NCI-H2029 treated with DMSO at 0.1 percent for 48 hours (cell line): ENCODE measurements around the gene ZP2.
A peak's percentile ranks its signal among the peaks of the same experiment; 100 is the strongest.
"Not testable (repeated sequence)": the region's sequence is repeated elsewhere in the genome, so short reads cannot be mapped to it uniquely, and the experiment has no call there.

ENCODE experiments used
- DNase-seq: peaks from one replicate; lab custom pipeline; 2025; lab: John Stamatoyannopoulos, UW

The ZP2 gene

DNA sequence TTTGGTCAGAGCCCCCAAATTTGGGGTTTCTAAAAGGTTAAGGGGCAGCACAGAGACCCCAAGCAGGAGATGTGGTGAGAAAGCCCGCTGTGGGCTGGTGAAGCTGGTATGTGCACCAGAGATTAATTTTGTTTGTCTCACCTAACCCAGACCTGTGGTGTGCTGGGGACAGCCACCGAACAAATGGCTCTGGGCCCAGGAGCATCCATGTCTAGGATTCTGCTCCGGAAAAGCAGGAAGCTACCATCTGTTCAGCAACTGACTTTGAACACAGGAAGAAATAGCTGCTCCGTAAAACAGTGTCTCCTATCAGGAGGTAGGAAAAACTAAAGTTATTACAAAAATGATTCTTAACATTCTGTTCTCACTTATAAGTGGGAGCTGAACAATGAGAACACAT, 2.7 kb upstream of the ZP2 start:
- no peak for DNase-seq

DNA sequence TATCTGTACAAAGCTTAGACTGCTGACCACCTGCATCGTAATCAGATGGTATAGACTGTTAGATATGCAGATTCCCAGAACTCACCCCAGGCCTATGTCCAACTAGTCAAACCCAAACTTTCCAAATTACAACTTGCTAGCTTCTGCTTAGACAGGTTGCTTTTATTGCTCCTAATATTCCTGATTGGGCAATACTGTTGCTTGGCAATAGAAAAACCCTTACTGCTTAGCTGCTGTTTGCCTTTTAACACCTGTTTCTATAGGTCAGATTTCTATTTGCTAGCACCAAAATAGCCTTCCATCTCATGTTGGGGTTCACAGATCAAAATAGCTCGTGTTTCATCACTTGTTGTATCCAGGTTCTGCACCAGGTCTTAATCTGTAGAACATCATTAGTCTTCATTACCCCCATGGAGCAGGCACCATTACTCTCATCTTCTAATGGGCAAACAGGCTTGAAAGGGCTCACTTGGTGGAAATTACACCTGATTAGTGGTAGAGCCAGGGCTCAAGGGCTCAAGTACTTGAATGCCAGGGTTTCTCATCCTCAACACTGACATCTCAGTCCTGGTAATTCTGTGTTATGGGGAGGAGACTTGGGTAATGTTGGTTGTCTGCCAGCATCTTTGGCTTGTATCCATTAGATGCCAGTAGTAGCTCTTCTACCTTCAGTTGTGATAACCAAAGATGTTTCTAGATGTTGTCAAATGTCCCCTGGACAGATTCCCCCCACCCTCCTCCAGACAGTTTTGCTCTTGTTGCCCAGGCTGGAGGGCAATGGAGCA, 2.7 kb downstream of the ZP2 start:
- DNase-seq = peak; percentile 49

DNA sequence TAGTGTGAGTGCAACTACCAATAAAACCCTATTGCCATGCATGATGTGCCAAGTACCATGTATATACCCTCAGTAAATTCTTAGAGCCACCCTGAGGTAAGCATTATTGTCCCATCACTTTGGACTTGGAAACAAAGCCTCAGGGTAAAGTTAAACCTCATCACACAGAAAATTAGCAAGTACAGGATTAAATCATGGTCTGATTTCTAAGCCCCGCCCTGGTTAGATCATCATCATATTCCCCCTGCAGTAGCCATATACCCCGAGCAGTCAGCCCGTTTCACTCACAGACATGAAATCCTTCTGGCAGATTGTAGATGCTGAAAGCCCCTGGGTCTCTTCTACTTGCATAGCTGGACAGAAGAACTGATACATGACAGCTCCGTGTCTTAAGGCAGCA, 4.8 kb downstream of the ZP2 start:
- no peak for DNase-seq

DNA sequence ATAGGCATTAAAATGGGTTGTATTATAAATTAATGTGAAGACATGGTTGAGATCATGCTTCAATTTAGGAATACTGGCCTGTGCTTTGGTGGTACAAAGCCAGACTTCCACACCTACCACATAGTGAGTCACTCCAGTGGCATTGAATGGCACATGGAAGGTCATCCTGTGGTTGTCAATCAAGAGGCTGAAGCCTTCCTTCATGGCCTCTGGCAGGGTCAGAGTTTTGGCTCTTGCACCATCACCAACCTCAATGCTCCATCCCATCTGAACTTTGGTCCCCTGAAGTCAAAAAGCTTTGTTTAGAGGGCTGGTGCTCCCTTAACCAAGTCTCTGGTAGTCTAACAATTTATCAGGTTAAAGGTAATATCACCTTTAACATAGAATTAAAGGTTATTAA, 6.1 kb downstream of the ZP2 start:
- no peak for DNase-seq

DNA sequence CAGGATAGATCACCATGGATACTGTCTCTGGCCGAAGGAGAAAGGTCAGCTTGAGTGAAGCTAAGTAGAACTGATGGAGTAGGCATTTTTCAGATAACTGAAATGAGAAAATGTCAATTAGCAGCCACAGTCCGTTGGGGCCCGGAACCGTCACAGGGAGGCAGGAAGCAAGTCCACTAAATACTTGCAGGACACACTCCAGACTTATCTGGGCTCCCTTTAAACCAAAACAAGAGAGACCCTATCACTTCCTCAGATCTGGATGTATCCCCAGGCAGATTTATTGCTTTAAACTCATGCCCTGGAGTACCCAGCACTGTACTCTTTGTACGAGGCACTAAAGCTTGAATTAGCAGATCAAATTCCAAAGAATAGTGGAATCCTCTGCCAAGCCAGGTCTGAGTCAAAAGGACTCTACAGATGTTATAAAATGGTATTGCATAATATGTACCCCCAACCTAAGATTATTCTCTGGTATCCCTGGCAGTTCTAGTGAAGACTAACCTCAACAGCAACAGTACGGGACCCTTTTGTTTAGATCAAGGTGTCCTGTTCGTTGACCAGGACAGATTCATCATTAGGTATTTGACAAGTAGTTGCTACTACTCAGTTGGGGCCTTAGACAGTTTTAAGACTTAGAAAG, 8.1 kb downstream of the ZP2 start:
- no peak for DNase-seq

DNA sequence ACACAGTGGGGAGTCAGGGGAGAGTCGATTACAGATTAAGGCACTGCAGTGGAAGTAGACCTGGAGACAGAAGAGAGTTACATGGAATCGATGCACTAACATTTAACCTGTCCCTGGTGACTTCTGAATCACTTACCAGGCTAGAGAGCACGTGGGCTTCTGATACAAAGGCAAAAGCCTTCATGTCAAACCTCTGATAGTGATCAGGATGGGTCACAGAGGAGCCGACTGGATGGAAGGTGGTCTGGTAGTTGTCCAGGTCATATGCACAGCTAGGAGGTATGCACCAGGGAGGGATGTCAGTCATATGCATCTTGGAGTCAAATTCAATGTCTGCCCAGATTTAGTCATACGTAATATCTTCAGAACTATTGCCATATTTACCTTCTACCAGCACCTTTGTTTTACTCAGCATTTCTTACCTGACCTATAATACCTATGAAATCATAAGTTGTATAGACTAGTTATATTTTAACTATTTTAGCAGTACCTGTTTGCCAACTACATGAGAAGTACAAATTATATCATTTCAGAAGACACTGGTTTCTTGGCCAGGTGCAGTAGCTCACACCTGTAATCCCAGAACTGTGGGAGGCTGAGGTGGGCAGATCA, 11.7 kb downstream of the ZP2 start:
- DNase-seq = no peak

DNA sequence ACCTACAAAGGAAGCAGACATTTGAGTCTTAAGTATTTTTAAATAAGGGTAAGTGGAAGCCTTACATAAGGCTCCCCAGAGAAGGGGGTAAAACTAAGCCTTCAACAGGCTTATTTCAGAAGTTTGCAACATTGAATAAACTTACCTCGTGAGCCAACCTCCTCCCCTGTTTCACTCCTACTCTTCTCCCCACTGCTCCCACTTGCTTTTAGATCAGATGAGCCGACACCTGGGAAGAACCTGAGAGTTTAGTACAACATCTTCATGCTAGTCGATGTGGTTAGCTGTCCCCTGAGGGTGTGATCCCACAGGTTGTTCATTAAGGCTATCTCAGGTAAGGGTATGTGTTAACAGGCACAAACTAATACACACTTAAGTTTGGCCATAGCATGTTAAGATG, 13.8 kb downstream of the ZP2 start:
- DNase-seq = no peak

DNA sequence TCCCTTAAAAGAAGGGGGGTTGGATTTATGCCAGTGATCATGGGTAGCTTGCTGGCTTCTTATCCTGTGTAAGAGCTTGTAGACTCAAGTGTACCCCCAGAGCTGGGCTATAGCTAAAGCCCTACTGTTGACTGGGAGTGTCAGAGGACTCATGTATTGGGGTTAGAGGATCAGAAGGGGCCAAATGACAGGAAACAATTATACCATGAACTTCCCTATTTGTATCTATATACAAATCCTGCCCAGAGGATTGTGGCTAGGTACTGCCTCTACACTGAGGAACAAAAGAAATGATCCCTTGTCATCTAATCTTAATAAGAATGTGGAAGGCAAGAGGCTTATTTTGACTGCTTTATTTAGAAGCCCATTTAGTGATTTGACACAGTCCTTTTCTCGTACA, 14.3 kb downstream of the ZP2 start:
- DNase-seq = no peak

DNA sequence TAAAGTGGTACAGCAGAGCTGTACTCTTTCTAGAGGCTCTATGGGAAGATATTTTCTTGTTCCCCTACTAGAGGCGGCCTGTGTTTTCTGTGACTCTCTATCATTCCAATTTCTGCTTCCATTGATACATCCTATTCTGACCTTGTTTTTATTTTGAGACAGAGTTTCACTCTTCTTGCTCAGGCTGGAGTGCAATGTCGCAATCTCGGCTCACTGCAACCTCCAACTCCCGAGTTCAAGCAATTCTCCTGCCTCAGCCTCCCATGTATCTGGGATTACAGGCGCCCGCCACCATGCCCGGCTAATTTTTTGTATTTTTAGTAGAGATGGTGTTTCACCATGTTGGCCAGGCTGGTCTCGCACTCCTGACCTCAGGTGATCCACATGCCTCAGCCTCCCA, 16.0 kb downstream of the ZP2 start:
- not testable (repeated sequence) for DNase-seq

DNA sequence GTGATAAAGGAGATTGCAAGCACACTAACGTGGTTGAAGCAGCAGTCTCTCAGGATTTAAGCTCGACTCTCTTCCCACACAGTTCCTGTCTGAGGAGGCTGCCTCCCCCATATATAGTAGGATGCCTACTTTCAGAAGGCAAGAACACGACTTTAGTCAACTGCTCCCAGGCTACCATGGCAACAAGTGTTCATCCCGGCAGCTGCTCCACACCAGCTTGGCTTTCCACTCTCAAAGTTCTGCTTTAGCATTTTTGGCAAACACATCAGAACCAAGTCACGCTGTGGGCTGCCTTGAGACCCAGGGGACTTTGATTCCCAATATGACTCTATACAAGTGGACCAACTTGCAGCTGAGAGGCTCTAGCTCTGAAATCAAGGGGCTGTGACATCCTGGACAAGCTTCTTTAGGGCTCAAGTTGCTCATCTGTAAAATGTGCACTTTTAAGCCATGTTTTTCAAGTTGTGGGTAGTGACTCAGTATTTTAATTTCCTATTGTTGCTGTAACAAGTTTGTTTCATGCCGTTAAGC, 16.5 kb downstream of the ZP2 start:
- DNase-seq = no peak

DNA sequence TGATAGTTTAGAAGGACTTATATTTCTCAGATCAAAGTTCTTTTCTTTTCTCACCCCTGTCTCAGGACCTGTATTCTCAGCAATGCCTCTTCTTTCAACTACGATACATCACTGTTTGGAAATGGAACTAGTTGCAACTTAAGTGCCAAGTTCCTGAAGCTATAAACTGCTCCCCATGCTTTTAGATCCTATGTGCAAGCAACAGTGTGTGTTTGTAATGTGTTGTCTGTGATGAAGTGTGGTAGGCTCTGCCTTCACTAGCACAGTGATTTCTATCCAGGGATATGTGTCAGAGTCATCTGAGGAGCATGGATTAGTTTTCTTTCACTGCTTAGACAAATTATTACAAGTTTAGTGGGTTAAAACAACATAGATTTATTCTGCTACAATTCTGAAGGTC, 18.4 kb downstream of the ZP2 start:
- no peak for DNase-seq

DNA sequence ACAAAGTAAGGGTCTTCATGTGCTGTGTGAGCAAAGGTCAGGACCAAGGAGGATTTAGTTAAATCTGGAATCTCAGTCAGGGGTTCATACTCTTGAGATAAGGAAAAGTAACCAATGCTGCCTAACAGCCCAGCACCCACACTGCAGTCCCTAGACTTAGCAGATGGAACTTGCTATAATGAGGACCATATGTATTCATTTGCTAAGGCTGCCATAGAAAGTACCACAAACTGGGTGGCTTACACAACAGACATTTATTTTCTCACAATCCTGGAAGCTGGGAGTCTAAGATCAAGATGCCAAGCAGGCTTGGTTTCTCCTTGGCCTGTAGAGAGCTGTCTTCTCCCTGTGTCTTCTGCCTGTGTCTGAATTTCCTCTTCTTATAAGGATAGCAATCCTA, 20.8 kb downstream of the ZP2 start:
- no peak for DNase-seq

DNA sequence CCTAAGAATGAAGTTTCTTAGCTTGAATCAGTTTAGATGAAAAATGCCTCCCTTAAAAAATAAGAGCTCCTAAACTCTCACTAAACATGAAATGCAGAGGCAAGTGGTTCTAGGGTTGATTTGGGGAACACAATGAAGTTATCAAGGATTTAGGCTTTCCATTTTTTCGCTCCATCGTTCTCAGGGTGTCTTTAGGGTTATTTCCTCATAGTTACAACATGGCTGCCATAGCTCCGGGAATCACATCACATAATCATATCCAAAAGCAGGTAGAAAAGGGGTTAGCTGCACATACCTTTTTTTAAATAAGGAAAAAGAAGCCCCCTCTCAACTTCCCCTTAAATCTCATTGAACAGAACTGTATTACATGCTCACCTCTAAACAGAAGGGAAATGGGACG, 21.4 kb downstream of the ZP2 start:
- DNase-seq = no peak

DNA sequence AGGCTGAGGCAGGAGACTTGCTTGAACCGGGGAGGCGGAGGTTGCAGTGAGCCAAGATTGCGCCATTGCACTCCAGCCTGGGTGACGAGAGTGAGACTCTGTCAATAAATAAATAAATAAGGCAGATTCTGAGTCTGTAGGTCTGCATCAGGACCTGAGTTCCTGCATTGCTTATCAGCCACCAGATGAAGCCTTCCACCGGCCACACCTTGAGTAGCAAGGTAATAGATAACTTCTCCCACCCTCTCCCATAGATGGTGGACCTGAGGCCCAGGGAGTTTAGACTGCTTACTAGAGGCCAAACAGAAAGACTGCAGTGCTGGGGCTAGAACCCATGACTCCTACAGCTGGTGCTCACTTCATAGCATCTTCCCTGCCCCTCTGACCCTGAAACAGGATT, 22.1 kb downstream of the ZP2 start:
- no peak for DNase-seq

DNA sequence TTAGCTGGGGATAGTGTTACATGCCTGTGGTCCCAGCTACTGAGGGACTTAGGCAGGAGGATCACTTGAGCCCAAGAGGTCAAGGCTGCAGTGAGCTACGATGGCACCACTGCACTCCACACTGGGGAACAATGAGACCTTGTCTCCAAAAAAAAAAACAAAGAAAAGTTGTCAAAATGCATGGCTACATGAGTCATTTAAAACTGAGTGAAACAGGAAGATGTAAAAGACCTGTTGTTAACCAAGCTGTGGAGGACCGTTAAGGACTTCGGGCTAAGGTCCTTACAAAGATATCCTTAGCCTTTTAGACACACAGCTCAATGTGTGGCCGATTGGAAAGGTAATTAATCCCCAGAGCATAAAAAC, 25.1 kb downstream of the ZP2 start:
- no peak for DNase-seq

DNA sequence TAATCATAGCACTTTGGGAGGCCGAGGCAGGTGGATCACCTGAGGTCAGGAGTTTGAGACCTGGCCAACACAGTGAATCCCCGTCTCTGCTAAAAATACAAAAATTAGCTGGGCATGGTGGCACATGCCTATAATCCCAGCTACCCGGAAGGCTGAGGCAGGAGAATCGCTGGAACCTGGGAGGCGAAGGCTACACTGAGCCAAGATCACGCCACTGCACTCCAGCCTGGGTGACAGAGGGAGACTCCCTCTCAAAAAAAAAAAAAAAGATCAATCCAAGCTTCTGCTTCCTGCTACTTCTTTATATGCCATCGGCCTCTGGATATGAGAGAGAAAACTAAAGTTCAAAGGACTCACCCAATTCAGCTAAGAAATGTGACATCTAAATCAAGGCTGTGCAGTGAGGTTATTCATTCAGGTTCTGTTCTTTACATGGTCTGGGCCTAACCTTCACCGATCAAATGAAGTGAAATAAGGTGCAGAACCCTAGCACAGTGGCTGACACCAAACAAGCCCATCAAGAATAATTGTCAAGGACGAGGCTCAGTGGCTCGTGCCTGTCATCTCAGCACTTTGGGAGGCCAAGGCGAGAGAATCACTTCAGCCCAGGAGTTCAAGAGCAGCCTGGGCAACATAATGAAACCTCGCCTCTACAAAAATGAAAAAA, 25.6 kb downstream of the ZP2 start:
- DNase-seq = no peak

DNA sequence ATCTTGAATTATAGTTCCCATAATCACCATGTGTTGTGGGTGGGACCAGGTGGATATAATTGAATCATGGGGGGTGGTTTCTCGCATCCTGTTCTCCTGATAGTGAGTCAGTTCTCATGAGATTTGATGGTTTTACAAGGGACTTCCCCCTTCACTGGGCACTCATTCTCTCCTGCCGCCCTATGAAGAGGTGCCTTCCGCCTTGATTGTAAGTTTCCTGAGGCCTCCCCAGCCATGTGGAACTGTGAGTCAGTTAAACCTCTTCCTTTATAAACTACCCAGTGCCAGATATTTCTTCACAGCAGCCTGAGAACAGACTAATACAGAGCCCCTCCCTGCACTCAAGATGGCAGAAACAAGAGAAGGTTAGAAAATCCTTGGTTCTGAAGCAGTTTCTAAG, 26.5 kb downstream of the ZP2 start:
- DNase-seq = no peak

DNA sequence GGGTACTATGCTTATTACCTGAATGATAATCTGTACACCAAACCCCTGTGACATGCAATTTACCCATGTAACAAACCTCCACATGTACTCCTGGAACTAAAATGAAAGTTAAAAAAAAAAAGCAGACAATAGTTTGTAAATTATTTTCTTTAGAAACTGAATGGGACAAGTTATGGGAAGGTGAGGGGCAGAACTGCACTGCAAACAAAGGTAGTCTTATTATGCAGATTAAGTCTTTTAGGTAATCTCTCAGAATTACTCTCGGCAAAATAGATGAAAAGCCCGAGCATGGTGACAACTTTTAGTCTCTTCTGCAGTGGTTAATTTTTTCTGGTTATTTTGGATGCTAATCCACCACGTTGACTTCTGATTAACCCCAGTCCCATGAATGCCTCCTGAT, 27.4 kb downstream of the ZP2 start:
- no peak for DNase-seq

DNA sequence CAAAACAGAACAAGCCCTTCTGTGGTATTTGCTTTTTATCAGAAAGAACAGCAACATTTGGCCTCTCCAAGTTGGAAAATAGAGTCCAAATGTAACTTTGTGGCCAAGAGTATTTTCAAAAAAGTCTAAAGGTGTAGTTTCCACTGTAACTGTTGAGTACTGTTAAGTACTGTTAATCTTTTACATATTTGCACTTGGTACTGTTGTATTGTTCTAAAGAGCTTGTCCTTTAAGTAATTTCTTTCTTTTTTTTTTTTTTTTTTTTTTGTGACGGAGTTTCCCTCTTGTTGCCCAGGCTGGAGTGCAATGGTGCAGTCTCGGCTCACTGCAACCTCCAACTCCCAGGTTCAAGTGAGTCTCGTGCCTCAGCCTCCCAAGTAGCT, 31.4 kb downstream of the ZP2 start:
- DNase-seq = no peak

DNA sequence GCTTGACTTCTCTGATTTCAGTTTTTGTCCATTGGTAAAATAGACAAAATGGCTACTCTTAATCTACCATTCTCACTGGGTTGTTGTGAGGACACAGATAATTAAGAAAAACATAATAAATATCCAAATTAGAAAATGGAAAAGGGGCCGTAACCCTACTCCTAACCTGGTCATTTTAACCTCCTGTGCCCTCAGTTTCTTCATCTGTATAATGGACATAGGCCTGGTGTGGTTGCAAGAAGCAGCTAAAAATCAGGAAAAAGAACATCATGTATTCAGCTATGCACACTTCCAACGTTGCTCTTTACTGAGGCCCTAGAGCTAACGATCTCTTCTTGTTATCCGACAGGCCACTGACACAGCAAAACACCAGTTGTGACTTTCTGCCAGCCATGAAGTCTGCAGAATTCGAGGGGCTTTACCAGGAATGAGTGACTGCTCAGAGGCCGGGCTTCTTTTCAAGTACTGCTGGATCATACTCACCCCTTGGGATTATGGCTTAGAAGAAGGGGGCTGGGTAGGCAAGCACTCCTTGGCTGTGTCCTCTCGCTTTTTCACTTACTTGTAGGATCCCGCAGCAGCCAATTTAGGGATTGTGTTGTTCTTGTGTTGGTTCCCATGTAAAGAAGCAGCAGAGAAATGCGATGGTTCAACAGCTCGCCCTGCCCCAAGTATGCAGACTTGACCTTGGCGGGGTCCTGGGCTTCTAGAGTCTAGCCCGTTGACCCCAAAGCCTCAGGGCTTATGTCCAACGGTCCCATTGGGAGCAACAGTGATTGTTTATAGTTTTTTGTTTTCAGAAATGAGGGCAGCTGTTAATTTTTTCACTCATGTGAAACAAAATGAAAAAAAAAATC, 32.0 kb downstream of the ZP2 start:
- no peak for DNase-seq

DNA sequence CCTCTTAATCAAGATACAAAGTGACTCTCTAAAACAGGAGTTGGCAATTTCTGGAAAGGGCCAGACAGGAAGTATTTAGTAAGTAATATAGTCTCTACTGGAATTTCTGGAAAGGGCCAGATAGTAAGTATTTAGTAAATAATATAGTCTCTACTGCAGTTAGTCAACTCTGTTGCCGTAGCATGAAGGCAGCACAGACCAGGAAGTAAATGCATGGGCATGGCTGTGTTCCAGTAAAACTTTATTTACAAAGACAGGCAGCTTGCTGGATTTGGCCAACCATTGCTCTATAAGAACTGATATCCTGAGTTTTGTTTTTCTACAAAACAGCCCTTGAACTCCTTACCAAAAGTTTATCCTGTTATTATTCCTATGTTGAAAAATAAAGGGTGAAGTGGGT, 36.0 kb downstream of the ZP2 start:
- DNase-seq = no peak

DNA sequence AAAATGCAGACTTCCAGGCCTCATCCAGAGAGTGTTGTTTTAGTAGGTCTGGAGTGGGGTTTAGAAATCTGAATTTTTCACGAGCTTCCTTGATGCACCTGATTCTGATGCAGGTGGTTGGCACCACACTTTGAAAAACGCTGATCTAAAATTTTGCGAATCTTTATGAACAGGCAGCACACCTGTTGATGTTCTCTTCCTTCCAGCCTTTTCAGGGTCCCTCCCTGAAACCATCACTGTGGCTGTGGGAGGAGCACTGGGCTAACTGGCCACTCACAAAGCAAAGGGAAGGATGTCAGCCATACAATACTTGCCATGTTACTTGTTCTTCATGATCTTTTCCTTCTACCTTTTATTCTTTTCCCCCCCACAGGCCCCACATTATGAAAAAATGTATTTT, 38.7 kb downstream of the ZP2 start:
- no peak for DNase-seq
